ENCODE data around the gene LSM12.
A peak's percentile ranks its signal among the peaks of the same experiment; 100 is the strongest.

- TF ChIP-seq, protein P1, sequence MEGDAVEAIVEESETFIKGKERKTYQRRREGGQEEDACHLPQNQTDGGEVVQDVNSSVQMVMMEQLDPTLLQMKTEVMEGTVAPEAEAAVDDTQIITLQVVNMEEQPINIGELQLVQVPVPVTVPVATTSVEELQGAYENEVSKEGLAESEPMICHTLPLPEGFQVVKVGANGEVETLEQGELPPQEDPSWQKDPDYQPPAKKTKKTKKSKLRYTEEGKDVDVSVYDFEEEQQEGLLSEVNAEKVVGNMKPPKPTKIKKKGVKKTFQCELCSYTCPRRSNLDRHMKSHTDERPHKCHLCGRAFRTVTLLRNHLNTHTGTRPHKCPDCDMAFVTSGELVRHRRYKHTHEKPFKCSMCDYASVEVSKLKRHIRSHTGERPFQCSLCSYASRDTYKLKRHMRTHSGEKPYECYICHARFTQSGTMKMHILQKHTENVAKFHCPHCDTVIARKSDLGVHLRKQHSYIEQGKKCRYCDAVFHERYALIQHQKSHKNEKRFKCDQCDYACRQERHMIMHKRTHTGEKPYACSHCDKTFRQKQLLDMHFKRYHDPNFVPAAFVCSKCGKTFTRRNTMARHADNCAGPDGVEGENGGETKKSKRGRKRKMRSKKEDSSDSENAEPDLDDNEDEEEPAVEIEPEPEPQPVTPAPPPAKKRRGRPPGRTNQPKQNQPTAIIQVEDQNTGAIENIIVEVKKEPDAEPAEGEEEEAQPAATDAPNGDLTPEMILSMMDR (IDR thresholded peaks at IDR 0.05) = peak in 2 of 4 experiments; percentile 18 to 28
- TF ChIP-seq POLR2A (IDR thresholded peaks at IDR 0.05) (no peak), POLR2AphosphoS5 (IDR thresholded peaks at IDR 0.05) (no peak), EP300 (IDR thresholded peaks at IDR 0.05) (no peak)
Measured at GRCh38 chr17:44084131-44084538, 17.7 kb upstream of the LSM12 start.
